Sigmoid colon (tissue), 7 donors: Measurements from ENCODE around the gene LEFTY2. TPM values are rescaled to one million over a fixed set of nuclear protein-coding genes. Genes with fewer than 3 reads are reported as not detected.

Source experiments
- DNase-seq: peaks from one replicate; pipeline ENCODE4 v3.0.0-alpha.2; 2019
- H3K27ac ChIP-seq, 4 donors: fragments of 200-600 bp; sonication (generic); one replicate each; pipeline ENCODE4 v1.5.1; 2016 to 2019; ENCODE audit warnings: mild to moderate bottlenecking in 1 of 4
- H3K27me3 ChIP-seq, 3 donors: fragments of 200-600 bp; sonication (generic); one replicate each; pipeline ENCODE4 v1.5.1; 2019; ENCODE audit warnings: mild to moderate bottlenecking in 1 of 3
- H3K36me3 ChIP-seq, 4 donors: fragments of 200-600 bp; sonication (generic); one replicate each; pipeline ENCODE4 v1.5.1; 2016 to 2019
- H3K4me1 ChIP-seq, 4 donors: fragments of 200-600 bp; sonication (generic); one replicate each; pipeline ENCODE4 v1.5.1; 2017 to 2019
- H3K4me3 ChIP-seq, 4 donors: fragments of 200-600 bp; sonication (generic); one replicate each; pipeline ENCODE4 v1.5.1; 2017 to 2019; ENCODE audit warnings: mild to moderate bottlenecking in 2 of 4, moderate library complexity in 1 of 4
- H3K9me3 ChIP-seq, 4 donors: fragments of 200-600 bp in 3 of 4; sonication (generic) in 3 of 4; one replicate each; pipeline versions ENCODE4 v1.5.1 to v1.6.1; 2013 to 2019
- EP300 ChIP-seq, 4 donors: sonication (generic); formaldehyde crosslinking; IDR thresholded peaks; one replicate each; pipeline ENCODE4 v1.6.1; 2017; ENCODE audit warnings: antibody characterized with exemption in 4 of 4
- POLR2A ChIP-seq, 2 donors: fragments of 450-650 bp; IDR thresholded peaks; one replicate each; pipeline ENCODE4 v1.6.1; 2016; ENCODE audit warnings: antibody characterized with exemption in 2 of 2, mild to moderate bottlenecking in 2 of 2, moderate library complexity in 2 of 2
- POLR2AphosphoS5 ChIP-seq, 4 donors: sonication (generic); formaldehyde crosslinking; IDR thresholded peaks; one replicate each; pipeline ENCODE4 v1.6.1; 2017; ENCODE audit warnings: antibody characterized with exemption in 4 of 4
- WGBS, 2 donors: extraction: QIAGEN DNeasy Blood & Tissue Kit; methylation state at CpG; one replicate each; pipeline ENCODE4 v1.1.7; 2013; 5-methylcytosine and 5-hydroxymethylcytosine counted together
- intact Hi-C: fragments of 100-400 bp; cut with DNase I; formaldehyde crosslinking; loops from one replicate; pipeline ENCODE4 v1.15.1; 2023
- polyA plus RNA-seq, 3 donors: library from polyadenylated mRNA; stranded (reverse); fragments of 200-250 nt; gene quantifications; one replicate each; pipeline ENCODE4 v1.2.3, GENCODE V29; 2013
- total RNA-seq, 4 donors: library from RNA; depleted of rRNA; stranded (reverse); fragments of >200 nt; gene quantifications; one replicate each; pipeline ENCODE4 v1.1.0, GENCODE V29; 2016
- TF ChIP-seq, protein P1 (sequence below), 4 experiments: fragments of 450-650 bp in 3 of 4; fragments of 200-600 bp in 1 of 4; IDR thresholded peaks; one replicate each; pipeline ENCODE4 v1.5.1; 2016 to 2019; ENCODE audit warnings: antibody characterized with exemption in 4 of 4, mild to moderate bottlenecking in 3 of 4, moderate library complexity in 2 of 4
- donor health status: healthy with polysubstance abuse.
- donor health status: Bipolar disorder and iron deficiency.
- donor health status: healthy.

LEFTY2 gene
- total and polyA plus RNA-seq, 7 donors, result 0.71 to 15.6 (median 3.0) TPM; not detected in 3

DNA sequence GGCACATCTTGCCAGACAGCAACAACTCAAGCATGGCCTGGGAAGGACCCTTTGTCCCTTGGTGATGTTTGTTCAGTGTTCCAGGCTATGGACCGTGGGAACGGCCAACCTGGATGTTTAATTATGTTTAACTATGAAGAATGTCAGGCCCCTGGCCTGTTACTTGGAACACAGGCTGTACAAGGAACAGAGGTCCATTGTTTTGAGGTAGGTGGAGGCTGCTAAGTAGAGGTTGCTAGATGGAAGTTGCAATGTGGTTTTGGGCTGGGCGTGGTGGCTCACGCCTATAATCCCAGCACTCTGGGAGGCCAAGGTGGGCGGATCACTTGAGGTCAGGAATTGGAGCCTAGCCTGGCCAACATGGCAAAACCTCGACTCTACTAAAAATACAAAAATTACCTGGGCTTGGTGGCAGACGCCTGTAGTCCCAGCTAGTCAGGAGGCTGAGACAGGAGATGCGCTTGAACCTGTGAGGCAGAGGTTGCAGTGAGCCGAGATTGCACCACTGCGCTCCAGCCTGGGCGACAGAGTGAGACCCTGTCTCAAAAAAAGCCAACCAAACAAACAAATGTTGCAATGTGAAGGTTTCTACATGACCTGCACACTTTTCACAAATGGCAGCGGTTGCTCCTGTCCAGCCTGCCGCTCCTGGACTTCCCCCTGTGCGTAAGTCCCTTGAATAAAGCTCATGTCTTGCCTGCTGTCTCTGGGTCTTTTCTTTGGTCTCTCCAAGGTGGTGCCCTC lies 49.6 kb downstream of the LEFTY2 start:
- peaks cover 0 to 6% (median 0%) of the 10 kb centered on the region in 4 donors for H3K4me1 ChIP-seq
- H3K36me3 ChIP-seq, result no peaks in the 10 kb centered on the region
- 24 to 78% methylated on average over 14 of the region's 14 CpGs for WGBS, 2 donors
- TF ChIP-seq EP300 (IDR thresholded peaks at IDR 0.05) (no peak), POLR2AphosphoS5 (IDR thresholded peaks at IDR 0.05) (no peak), POLR2A (IDR thresholded peaks at IDR 0.05) (no peak)
- TF ChIP-seq, protein P1, sequence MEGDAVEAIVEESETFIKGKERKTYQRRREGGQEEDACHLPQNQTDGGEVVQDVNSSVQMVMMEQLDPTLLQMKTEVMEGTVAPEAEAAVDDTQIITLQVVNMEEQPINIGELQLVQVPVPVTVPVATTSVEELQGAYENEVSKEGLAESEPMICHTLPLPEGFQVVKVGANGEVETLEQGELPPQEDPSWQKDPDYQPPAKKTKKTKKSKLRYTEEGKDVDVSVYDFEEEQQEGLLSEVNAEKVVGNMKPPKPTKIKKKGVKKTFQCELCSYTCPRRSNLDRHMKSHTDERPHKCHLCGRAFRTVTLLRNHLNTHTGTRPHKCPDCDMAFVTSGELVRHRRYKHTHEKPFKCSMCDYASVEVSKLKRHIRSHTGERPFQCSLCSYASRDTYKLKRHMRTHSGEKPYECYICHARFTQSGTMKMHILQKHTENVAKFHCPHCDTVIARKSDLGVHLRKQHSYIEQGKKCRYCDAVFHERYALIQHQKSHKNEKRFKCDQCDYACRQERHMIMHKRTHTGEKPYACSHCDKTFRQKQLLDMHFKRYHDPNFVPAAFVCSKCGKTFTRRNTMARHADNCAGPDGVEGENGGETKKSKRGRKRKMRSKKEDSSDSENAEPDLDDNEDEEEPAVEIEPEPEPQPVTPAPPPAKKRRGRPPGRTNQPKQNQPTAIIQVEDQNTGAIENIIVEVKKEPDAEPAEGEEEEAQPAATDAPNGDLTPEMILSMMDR (IDR thresholded peaks at IDR 0.05), result no peak
- H3K27ac ChIP-seq, result no peak overlapping the region
- no peak for DNase-seq
- no peaks in the 10 kb centered on the region for H3K9me3 ChIP-seq
- H3K4me3 ChIP-seq, result no peak overlapping the region
- intact Hi-C loops, result no loop called here
- no peaks in the 10 kb centered on the region for H3K27me3 ChIP-seq

DNA sequence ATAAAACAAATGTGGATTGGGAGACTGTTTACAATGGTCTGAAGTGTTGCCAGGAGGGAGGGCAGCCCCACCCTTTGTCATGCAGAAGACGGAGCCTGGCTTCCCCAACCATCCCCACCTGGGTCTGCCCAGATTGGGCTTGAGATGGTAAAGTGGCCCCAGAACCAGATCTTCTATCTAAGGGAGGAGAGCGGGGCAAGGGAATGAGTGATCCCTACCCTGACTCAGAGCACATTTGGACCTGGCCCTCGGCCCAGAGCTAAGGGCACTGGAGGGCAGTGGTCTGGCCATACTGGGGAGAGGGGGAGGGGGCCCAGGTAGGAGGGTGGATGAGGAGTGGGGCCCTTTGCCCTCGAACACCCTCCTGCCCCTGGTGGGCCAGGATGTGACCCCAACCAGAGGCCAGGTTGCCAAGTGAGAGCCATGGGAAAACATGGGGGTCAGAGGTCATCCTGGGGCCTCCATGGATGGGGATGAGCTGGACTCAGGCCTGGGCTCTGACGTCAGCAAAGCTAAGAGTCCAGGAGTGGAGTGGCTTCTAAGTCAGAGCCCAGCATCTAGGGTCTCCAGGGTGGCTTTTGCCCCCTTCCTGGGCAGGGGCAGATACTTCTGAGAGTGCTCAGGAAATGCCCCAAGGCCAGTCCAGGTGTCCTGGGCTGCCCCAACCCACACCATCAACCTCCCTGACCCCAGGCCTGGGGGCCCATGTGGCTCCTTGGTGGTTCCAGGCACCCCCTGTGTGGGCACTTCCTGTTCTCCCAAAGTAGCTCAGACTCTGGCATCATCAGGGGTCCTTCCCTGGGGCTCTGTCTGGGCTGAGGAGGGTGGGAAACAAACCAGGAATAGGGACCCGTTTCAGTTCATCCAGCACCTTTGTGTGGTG lies 50.4 kb downstream of the LEFTY2 start:
- TF ChIP-seq POLR2AphosphoS5 (IDR thresholded peaks at IDR 0.05), result no peak
- TF ChIP-seq POLR2A (IDR thresholded peaks at IDR 0.05), result no peak
- TF ChIP-seq, protein P1 (IDR thresholded peaks at IDR 0.05), result no peak
- no peak for TF ChIP-seq EP300 (IDR thresholded peaks at IDR 0.05)
- no peak for DNase-seq

DNA sequence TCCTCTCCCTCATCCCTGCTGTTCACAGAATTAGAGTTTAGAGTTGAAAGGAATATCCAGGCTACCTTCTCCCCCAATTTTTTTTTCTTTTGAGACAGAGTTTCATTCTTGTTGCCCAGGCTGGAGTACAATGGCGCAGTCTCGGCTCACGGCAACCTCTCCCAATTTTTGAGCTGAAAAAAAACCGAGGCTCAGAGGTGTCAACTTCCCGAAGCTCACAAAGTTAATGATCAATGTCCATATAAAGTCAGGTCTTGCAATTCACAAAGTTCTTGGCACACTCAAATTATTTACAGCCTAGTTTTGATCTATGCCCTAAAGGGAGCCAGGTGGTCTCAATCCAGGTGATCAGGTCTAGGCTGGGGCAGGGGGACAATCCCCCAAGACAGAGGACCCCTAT lies 51.3 kb downstream of the LEFTY2 start:
- Histone ChIP-seq H3K27ac (no peak overlapping the region), H3K9me3 (no peaks in the 10 kb centered on the region), H3K4me3 (no peak overlapping the region), H3K4me1 (peaks cover 0 to 6% (median 0%) of the 10 kb centered on the region in 4 donors), H3K27me3 (no peaks in the 10 kb centered on the region), H3K36me3 (no peaks in the 10 kb centered on the region)
- 17 to 71% methylated on average over 5 of the region's 5 CpGs for WGBS, 2 donors
- no peak for TF ChIP-seq POLR2A (IDR thresholded peaks at IDR 0.05)
- TF ChIP-seq, protein P1 (IDR thresholded peaks at IDR 0.05), result no peak
- TF ChIP-seq POLR2AphosphoS5 (IDR thresholded peaks at IDR 0.05), result no peak
- TF ChIP-seq EP300 (IDR thresholded peaks at IDR 0.05), result no peak
- intact Hi-C loops, result no loop called here
- DNase-seq, result no peak

More for the DNA sequence above, 50.4 kb downstream of the LEFTY2 start:
- Histone ChIP-seq H3K27me3 (no peaks in the 10 kb centered on the region), H3K27ac (no peak overlapping the region), H3K4me1 (peaks cover 0 to 6% (median 0%) of the 10 kb centered on the region in 4 donors), H3K36me3 (no peaks in the 10 kb centered on the region), H3K4me3 (no peak overlapping the region), H3K9me3 (no peaks in the 10 kb centered on the region)
- 15 to 60% methylated on average over 6 of the region's 6 CpGs for WGBS, 2 donors
- intact Hi-C loops, result no loop called here

- no peaks in the 10 kb centered on the region for H3K9me3 ChIP-seq
- peaks cover 0 to 6% (median 0%) of the 10 kb centered on the region in 4 donors for H3K4me1 ChIP-seq
- peak in 1 of 4 donors; percentile 45 for TF ChIP-seq POLR2AphosphoS5 (IDR thresholded peaks at IDR 0.05)
- peak in 1 of 2 donors; percentile 71 for TF ChIP-seq POLR2A (IDR thresholded peaks at IDR 0.05)
- TF ChIP-seq, protein P1 (IDR thresholded peaks at IDR 0.05), result no peak
- no peak for TF ChIP-seq EP300 (IDR thresholded peaks at IDR 0.05)
- H3K36me3 ChIP-seq, result no peaks in the 10 kb centered on the region
- H3K27ac ChIP-seq, result no peak within 1 kb of the TSS
- no peak within 1 kb of the TSS for H3K4me3 ChIP-seq
- intact Hi-C loops, result no loop called here
- no peak for DNase-seq
- WGBS, 2 donors, result 14 to 58% methylated on average over 11 of the region's 11 CpGs
- H3K27me3 ChIP-seq, result no peaks in the 10 kb centered on the region
Observed at GRCh38 chr1:225888898-225889601, 52.0 kb downstream of the LEFTY2 start, which contains the start of gene LEFTY1. TSS of gene LEFTY1 (minus strand) at chr1:225889146. CDS start at chr1:225889066, 80 bp downstream.
